Measurements from ENCODE around the gene MGAT3.

DNA sequence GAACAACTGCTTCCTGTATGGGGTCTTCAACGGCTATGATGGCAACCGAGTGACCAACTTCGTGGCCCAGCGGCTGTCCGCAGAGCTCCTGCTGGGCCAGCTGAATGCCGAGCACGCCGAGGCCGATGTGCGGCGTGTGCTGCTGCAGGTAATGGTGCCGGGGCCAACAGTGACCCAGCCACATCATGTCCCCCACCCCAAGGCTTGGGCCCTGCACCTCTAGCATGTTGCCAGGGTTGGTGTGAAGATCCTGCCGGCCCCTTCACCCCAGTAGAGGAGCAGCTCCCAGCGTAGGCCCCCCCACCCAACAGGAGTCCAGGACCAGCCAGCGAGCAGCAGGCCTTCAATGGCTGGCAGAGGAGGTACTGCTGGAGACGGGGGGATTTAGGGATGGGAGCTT is 41.3 kb upstream of the MGAT3 start:
- TF ChIP-seq TCF12 (IDR thresholded peaks at IDR 0.05) (no peak), JUND (IDR thresholded peaks at IDR 0.05) (no peak), EP300 (IDR thresholded peaks at IDR 0.05; ENCODE audit: borderline replicate concordance in 1 of 2, low read depth in 1 of 2, low read length in 1 of 2) (no peak)
- TF ChIP-seq, protein P1, sequence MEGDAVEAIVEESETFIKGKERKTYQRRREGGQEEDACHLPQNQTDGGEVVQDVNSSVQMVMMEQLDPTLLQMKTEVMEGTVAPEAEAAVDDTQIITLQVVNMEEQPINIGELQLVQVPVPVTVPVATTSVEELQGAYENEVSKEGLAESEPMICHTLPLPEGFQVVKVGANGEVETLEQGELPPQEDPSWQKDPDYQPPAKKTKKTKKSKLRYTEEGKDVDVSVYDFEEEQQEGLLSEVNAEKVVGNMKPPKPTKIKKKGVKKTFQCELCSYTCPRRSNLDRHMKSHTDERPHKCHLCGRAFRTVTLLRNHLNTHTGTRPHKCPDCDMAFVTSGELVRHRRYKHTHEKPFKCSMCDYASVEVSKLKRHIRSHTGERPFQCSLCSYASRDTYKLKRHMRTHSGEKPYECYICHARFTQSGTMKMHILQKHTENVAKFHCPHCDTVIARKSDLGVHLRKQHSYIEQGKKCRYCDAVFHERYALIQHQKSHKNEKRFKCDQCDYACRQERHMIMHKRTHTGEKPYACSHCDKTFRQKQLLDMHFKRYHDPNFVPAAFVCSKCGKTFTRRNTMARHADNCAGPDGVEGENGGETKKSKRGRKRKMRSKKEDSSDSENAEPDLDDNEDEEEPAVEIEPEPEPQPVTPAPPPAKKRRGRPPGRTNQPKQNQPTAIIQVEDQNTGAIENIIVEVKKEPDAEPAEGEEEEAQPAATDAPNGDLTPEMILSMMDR (IDR thresholded peaks at IDR 0.05): no peak

Data from SK-N-SH (cell line).